ENCODE measurements around the gene TMC1.

DNA sequence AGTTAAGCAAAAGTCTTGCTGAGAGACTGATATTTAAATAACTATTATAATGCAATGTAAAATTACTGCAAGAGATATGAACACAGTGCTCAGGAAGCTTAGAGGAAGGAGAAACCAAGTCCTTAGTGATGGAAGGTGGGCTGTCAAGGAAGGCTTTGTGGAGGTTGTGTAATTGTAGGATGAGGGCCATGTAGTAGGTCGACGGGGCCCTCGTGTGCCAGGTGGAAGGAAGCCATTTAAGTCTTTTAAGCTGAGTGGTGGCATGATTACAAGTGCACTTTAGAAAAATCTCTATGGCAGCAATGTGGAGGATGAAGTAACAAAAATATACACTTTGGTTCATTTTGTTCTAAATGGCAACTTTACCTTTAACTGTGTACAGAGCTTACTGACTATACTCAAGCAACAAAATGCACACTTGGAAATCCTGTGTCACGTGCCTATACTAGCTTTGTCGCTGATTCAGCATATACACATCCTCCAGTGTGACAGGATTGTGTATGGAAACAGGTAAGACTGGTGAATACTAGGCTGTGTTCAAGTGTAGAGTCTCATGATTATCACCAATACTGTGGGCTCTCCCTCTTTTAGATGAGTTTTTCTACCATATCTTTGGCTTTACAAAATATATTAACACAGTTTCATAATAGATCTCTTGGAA lies 78.6 kb downstream of the TMC1 start:
- TF ChIP-seq CTCF (conservative IDR thresholded peaks at IDR 0.05 in 1 of 2, IDR thresholded peaks at IDR 0.05 in 1 of 2; ENCODE audit: extremely low read depth in 1 of 2, insufficient read depth in 1 of 2, low read depth in 1 of 2, low read length in 2 of 2) = no peak
- no peak for TF ChIP-seq EZH2 (IDR thresholded peaks at IDR 0.05; ENCODE audit: borderline replicate concordance, low read length)
